ENCODE data around the gene CMTR1. TPM values are rescaled to one million over a fixed set of nuclear protein-coding genes. Genes with fewer than 3 reads are reported as not detected.

Gene CMTR1
- total and polyA plus RNA-seq, 4 donors = 4.7 to 25.5 (median 18.8) TPM

GRCh38 chr6:37417393-37417792 lies 15.6 kb upstream of the CMTR1 start:
- Histone ChIP-seq H3K4me1 (ENCODE audit: control insufficient read depth in 4 of 4, insufficient read depth in 4 of 4, low read length in 3 of 4) (no peaks in the 10 kb centered on the region), H3K4me3 (ENCODE audit: low read depth in 1 of 3, low read length in 3 of 3) (no peak overlapping the region), H3K9me3 (ENCODE audit: control insufficient read depth in 4 of 4, low read length in 3 of 4) (no peaks in the 10 kb centered on the region), H3K27me3 (ENCODE audit: control insufficient read depth in 4 of 4, insufficient read depth in 4 of 4, low read length in 3 of 4) (no peaks in the 10 kb centered on the region), H3K27ac (ENCODE audit: low read depth in 1 of 2, low read length in 2 of 2) (no peak overlapping the region), H3K9ac (ENCODE audit: low read depth in 1 of 2, low read length in 2 of 2) (no peak overlapping the region), H3K36me3 (ENCODE audit: control insufficient read depth in 4 of 4, insufficient read depth in 3 of 4, low read depth in 1 of 4, low read length in 3 of 4) (no peaks in the 10 kb centered on the region)
- DNase-seq (ENCODE audit: low spot score) = no peak
- whole genome bisulfite sequencing = 80% methylated on average over 2 of the region's 2 CpGs
- TF ChIP-seq HNF4A (conservative IDR thresholded peaks at IDR 0.05) = no peak
- TF ChIP-seq ZBTB33 (IDR thresholded peaks at IDR 0.05) = no peak
- TF ChIP-seq CTCF (IDR thresholded peaks at IDR 0.05; ENCODE audit: low read depth, low read length, missing input control) = no peak
- no peak for TF ChIP-seq REST (IDR thresholded peaks at IDR 0.05)
- no peak for TF ChIP-seq JUND (IDR thresholded peaks at IDR 0.05)
- TF ChIP-seq FOXA1 (IDR thresholded peaks at IDR 0.05) = no peak
- TF ChIP-seq TAF1 (conservative IDR thresholded peaks at IDR 0.05) = no peak
- TF ChIP-seq FOXA2 (IDR thresholded peaks at IDR 0.05) = no peak
- no peak for TF ChIP-seq YY1 (IDR thresholded peaks at IDR 0.05)
- no peak for TF ChIP-seq GABPA (IDR thresholded peaks at IDR 0.05 in 1 of 2, conservative IDR thresholded peaks at IDR 0.05 in 1 of 2)
- no peak for TF ChIP-seq ATF3 (IDR thresholded peaks at IDR 0.05)
- no peak for TF ChIP-seq RAD21 (IDR thresholded peaks at IDR 0.05)
- no peak for TF ChIP-seq SP1 (IDR thresholded peaks at IDR 0.05)
- TF ChIP-seq MAX (IDR thresholded peaks at IDR 0.05) = no peak
- TF ChIP-seq NR2F2 (IDR thresholded peaks at IDR 0.05) = no peak
- no peak for TF ChIP-seq EGR1 (IDR thresholded peaks at IDR 0.05; ENCODE audit: low read depth in 2 of 2)
- TF ChIP-seq HNF4G (IDR thresholded peaks at IDR 0.05) = no peak
- no peak for TF ChIP-seq RXRA (IDR thresholded peaks at IDR 0.05)
